Measurements from ENCODE around the gene NRP1. TPM values are rescaled to one million over a fixed set of nuclear protein-coding genes. Genes with fewer than 3 reads are reported as not detected.

NRP1 gene
- total RNA-seq, 4 donors from 2014 or later = 40.4 to 123 (median 58.3) TPM

DNA sequence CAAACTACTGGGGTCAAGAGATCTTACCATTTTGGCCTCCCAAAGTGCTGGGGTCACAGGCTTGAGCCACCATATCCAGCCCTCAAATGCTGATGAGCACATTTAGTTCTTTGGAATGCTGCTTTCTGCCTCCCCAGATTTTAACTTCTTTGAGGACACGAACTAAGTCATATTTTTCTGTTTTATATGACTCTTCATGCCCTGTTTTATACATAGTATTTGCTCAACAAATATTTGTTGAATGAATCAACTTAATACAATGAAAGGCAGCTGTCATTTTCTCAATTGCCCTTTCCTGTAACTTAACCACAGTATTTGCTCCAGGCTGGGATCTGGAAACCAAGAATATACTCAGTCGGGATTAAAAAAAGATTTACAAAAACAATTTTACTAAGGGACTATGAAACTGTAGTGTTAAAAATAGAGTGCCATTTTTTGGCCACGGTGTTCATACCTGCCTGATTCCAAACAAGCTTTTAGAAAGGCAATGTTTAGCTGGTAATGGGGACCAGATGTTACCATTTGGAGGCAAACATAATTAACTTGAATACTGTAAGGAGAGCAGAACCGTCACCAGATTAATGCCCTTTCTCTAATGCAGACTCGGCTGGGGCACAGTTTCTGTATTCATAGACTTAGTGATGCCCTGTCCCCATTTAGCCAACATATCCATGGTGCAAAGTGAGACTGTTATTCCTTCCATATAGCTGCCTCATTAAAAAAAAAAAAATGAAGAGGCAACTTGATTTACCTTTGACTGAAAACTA is 117.6 kb downstream of the NRP1 start:
- Histone ChIP-seq H3K9me3 (no peaks in the 10 kb centered on the region), H3K27ac (peak overlapping the region in 1 of 3 donors; percentile 12), H3K27me3 (no peaks in the 10 kb centered on the region), H3K4me1 (peaks cover 5 to 9% of the 10 kb centered on the region in 2 donors), H3K4me3 (replicated peaks in 1 of 3) (no peak overlapping the region), H3K36me3 (peaks cover 0 to 7% of the 10 kb centered on the region in 2 donors)
- DNase-seq = no peak
- intact Hi-C loops (cut with DNase I) = no loop called here
- TF ChIP-seq, protein P1, sequence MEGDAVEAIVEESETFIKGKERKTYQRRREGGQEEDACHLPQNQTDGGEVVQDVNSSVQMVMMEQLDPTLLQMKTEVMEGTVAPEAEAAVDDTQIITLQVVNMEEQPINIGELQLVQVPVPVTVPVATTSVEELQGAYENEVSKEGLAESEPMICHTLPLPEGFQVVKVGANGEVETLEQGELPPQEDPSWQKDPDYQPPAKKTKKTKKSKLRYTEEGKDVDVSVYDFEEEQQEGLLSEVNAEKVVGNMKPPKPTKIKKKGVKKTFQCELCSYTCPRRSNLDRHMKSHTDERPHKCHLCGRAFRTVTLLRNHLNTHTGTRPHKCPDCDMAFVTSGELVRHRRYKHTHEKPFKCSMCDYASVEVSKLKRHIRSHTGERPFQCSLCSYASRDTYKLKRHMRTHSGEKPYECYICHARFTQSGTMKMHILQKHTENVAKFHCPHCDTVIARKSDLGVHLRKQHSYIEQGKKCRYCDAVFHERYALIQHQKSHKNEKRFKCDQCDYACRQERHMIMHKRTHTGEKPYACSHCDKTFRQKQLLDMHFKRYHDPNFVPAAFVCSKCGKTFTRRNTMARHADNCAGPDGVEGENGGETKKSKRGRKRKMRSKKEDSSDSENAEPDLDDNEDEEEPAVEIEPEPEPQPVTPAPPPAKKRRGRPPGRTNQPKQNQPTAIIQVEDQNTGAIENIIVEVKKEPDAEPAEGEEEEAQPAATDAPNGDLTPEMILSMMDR (IDR thresholded peaks at IDR 0.05) = no peak
- no peak for TF ChIP-seq POLR2A (IDR thresholded peaks at IDR 0.05)
- 79 to 90% methylated on average over 5 of the region's 5 CpGs for WGBS, 2 donors

DNA sequence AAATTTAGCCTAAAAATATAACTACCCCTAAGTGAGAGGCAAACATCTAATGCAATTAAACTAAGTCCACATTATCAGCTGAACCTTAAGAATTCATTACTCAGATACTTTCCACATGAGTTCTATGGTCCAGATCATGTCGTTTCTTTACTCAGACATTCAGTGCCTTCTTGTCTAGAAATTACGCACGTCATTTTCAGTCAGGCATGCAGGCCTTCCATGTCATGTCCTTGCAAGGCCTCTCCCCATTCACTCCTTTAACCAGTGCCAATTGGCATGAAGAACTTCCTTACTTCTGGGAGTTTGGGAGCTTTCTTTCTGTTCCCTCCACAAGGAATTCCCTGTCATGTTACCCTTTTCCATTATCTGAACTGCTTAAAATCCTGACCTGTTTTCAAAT is 118.8 kb downstream of the NRP1 start:
- H3K4me3 ChIP-seq (replicated peaks in 1 of 3) = no peak overlapping the region
- no peaks in the 10 kb centered on the region for H3K27me3 ChIP-seq
- peaks cover 0 to 7% of the 10 kb centered on the region in 2 donors for H3K36me3 ChIP-seq
- TF ChIP-seq, protein P1 (IDR thresholded peaks at IDR 0.05) = no peak
- no peak for TF ChIP-seq POLR2A (IDR thresholded peaks at IDR 0.05)
- H3K27ac ChIP-seq = no peak overlapping the region
- no peaks in the 10 kb centered on the region for H3K9me3 ChIP-seq
- peaks cover 5 to 9% of the 10 kb centered on the region in 2 donors for H3K4me1 ChIP-seq
- intact Hi-C loops (cut with DNase I) = no loop called here
- DNase-seq = no peak
- WGBS, 2 donors = 78 to 83% methylated on average over 3 of the region's 3 CpGs

DNA sequence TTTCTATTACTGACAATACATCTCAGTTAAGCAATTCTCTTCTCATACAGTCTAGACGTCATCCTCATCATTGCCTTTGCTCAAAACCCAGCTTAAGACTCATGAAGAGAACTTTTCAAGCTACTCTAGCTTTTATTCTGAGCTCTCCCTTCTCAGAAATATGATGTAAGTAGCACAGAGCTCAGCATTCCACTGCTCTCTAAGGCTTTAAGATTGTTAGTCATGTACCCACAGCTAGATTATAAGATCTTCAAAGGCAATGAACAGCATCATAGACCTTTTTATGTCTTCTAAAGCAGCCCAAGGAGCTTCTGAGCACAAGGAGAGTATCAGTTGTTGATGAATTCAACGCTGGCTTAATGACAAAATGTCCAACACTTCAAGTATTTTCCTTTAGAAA is 119.3 kb downstream of the NRP1 start:
- no peak for TF ChIP-seq POLR2A (IDR thresholded peaks at IDR 0.05)
- TF ChIP-seq, protein P1 (IDR thresholded peaks at IDR 0.05) = no peak
- Histone ChIP-seq H3K27ac (peak overlapping the region in 1 of 3 donors; percentile 31), H3K9me3 (no peaks in the 10 kb centered on the region), H3K36me3 (peaks cover 0 to 7% of the 10 kb centered on the region in 2 donors), H3K27me3 (no peaks in the 10 kb centered on the region), H3K4me1 (peaks cover 5 to 6% of the 10 kb centered on the region in 2 donors), H3K4me3 (replicated peaks in 1 of 3) (no peak overlapping the region)
- WGBS, 2 donors = 85 to 87% methylated on average over 2 of the region's 2 CpGs
- intact Hi-C loops (cut with DNase I) = no loop called here
- no peak for DNase-seq

DNA sequence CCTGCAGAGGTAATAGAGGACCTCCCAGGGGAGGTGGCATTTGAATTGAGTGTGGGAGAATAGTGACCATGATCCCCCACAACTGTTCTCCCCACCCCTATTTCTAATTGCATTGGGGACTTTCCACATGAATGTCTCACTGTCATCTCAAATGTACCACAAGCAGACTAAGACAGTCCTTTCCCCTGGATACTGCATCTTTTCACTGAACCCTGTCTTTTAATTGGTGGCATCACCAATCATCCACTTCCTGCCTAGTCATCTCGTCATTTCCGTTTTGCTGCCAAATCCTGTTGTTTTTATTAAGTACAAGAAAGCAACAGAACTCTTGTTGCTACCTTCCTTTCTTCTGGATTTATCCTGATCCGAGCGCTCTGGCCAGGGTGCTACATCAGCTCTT is 120.3 kb downstream of the NRP1 start:
- no peak for DNase-seq
- H3K4me3 ChIP-seq (replicated peaks in 1 of 3) = no peak overlapping the region
- intact Hi-C loops (cut with DNase I) = no loop called here

More for the DNA sequence above, 120.3 kb downstream of the NRP1 start:
- TF ChIP-seq POLR2A (IDR thresholded peaks at IDR 0.05) = no peak
- TF ChIP-seq, protein P1 (IDR thresholded peaks at IDR 0.05) = no peak
- WGBS, 2 donors = 78 to 87% methylated on average over 4 of the region's 4 CpGs
- no peaks in the 10 kb centered on the region for H3K27me3 ChIP-seq
- H3K27ac ChIP-seq = peak overlapping the region in 1 of 3 donors; percentile 31
- H3K4me1 ChIP-seq = no peaks in the 10 kb centered on the region
- peaks cover 0 to 7% of the 10 kb centered on the region in 2 donors for H3K36me3 ChIP-seq
- no peaks in the 10 kb centered on the region for H3K9me3 ChIP-seq
